IMR-90 (cell line): ENCODE results near the gene PACSIN2. TPM values are rescaled to one million over a fixed set of nuclear protein-coding genes. Genes with fewer than 3 reads are reported as not detected.
A peak's percentile ranks its signal among the peaks of the same experiment; 100 is the strongest.

Experiments
- ATAC-seq: fragments of 200-7000 bp; cut with Tn5 transposase; 2 replicates; pipeline ENCODE4 v1.9.1; 2020; ENCODE audit warnings: low read depth, mild to moderate bottlenecking, moderate library complexity
- BruUV-seq: library from RNA; stranded (reverse); fragments of 400-500 nt; replicated peaks from 2 replicates; lab custom pipeline; 2021; lab: Mats Ljungman, UMichigan
- CTCF ChIA-PET: fragments of 300-600 bp; formaldehyde crosslinking; extraction: SDS; loops from one replicate; lab custom pipeline; 2021; ENCODE audit warnings: antibody characterized with exemption; lab: Yijun Ruan, JAX
- POLR2A ChIA-PET: fragments of 300-600 bp; sonication (Branson Sonifier 250); formaldehyde crosslinking; loops from one replicate; lab custom pipeline; 2022; ENCODE audit warnings: antibody characterized with exemption; ENCODE audit not compliant: unreplicated experiment; lab: Charles Lee
- DNase-seq: peaks from one replicate; pipeline ENCODE4 v3.0.0; 2013
- H2AFZ ChIP-seq: replicated peaks from 2 replicates; pipeline ENCODE3; 2013; ENCODE audit warnings: low read length, mild to moderate bottlenecking; ENCODE audit not compliant: poor library complexity
- H2AK5ac ChIP-seq: 2 replicates; pipeline ENCODE4 v1.6.1; 2013; ENCODE audit warnings: low read depth, low read length, inconsistent platforms
- H2AK9ac ChIP-seq: replicated peaks from 2 replicates; pipeline ENCODE3; 2013; ENCODE audit warnings: mild to moderate bottlenecking, low read depth, low read length, moderate library complexity; ENCODE audit not compliant: poor library complexity
- H2BK120ac ChIP-seq: 2 replicates; pipeline ENCODE4 v1.6.1; 2013; ENCODE audit warnings: low read depth, low read length, inconsistent platforms
- H2BK15ac ChIP-seq: 3 replicates; pipeline ENCODE4 v1.6.1; 2013; ENCODE audit warnings: low read depth, low read length, inconsistent platforms
- H2BK20ac ChIP-seq: 2 replicates; pipeline ENCODE4 v1.6.1; 2013; ENCODE audit warnings: low read depth, mild to moderate bottlenecking, inconsistent platforms, low read length, moderate library complexity
- H2BK5ac ChIP-seq: 2 replicates; pipeline ENCODE4 v1.6.1; 2013; ENCODE audit warnings: mild to moderate bottlenecking, low read depth, low read length, inconsistent platforms; ENCODE audit not compliant: poor library complexity, severe bottlenecking
- H3K14ac ChIP-seq: replicated peaks from 2 replicates; pipeline ENCODE4 v1.6.1; 2013; ENCODE audit warnings: low read depth, low read length, inconsistent platforms
- H3K18ac ChIP-seq: 2 replicates; pipeline ENCODE4 v1.6.1; 2013; ENCODE audit warnings: low read depth, low read length, control low read depth
- H3K23ac ChIP-seq: 2 replicates; pipeline ENCODE4 v1.6.1; 2013; ENCODE audit warnings: low read depth, low read length, inconsistent platforms
- H3K27ac ChIP-seq: 2 replicates; pipeline ENCODE4 v1.5.1; 2013; ENCODE audit warnings: mild to moderate bottlenecking, control low read depth, low read length; ENCODE audit not compliant: insufficient read depth
- H3K27me3 ChIP-seq: 2 replicates; pipeline ENCODE4 v1.6.1; 2013; ENCODE audit warnings: low read length; ENCODE audit not compliant: control insufficient read depth, insufficient read depth
- H3K36me3 ChIP-seq: 2 replicates; pipeline ENCODE4 v1.6.1; 2013; ENCODE audit warnings: low read length, mixed read lengths; ENCODE audit not compliant: control insufficient read depth, insufficient read depth
- H3K4ac ChIP-seq: 2 replicates; pipeline ENCODE4 v1.6.1; 2013; ENCODE audit warnings: low read depth, low read length, inconsistent platforms
- H3K4me1 ChIP-seq: 2 replicates; pipeline ENCODE4 v1.6.1; 2013; ENCODE audit warnings: low read length, mixed read lengths; ENCODE audit not compliant: control insufficient read depth, insufficient read depth
- H3K4me2 ChIP-seq: 2 replicates; pipeline ENCODE4 v1.6.1; 2013; ENCODE audit warnings: low read depth, mild to moderate bottlenecking, control low read depth, low read length, moderate library complexity
- H3K4me3 ChIP-seq: 2 replicates; pipeline ENCODE4 v1.5.1; 2013; ENCODE audit warnings: low read depth, mild to moderate bottlenecking, control low read depth, low read length, moderate library complexity; ENCODE audit not compliant: insufficient read depth
- H3K56ac ChIP-seq: 2 replicates; pipeline ENCODE4 v1.6.1; 2013; ENCODE audit warnings: low read length, inconsistent platforms; ENCODE audit not compliant: insufficient read depth; ENCODE audit errors: extremely low read depth
- H3K79me1 ChIP-seq, 2 experiments: 2 replicates each; pipeline ENCODE4 v1.6.1; 2013; ENCODE audit warnings: low read length in 2 of 2, inconsistent platforms in 1 of 2, low read depth in 1 of 2
- H3K9ac ChIP-seq: 2 replicates; pipeline ENCODE4 v1.6.1; 2013; ENCODE audit warnings: low read depth, low read length, control low read depth
- H3K9me1 ChIP-seq: 2 replicates; pipeline ENCODE4 v1.6.1; 2013; ENCODE audit warnings: low read length, inconsistent platforms; ENCODE audit not compliant: insufficient read depth
- H3K9me3 ChIP-seq: 2 replicates; pipeline ENCODE4 v1.6.1; 2013; ENCODE audit warnings: low read length; ENCODE audit not compliant: control insufficient read depth, insufficient read depth
- H4K20me1 ChIP-seq: 2 replicates; pipeline ENCODE4 v1.6.1; 2013; ENCODE audit warnings: low read length, inconsistent platforms; ENCODE audit not compliant: insufficient read depth
- H4K5ac ChIP-seq: 2 replicates; pipeline ENCODE4 v1.6.1; 2013; ENCODE audit warnings: mild to moderate bottlenecking, low read depth, low read length, control low read depth
- H4K8ac ChIP-seq, 2 experiments: 2 replicates each; pipeline ENCODE4 v1.6.1; 2013; ENCODE audit warnings: low read depth in 2 of 2, low read length in 2 of 2, control low read depth in 1 of 2, inconsistent platforms in 1 of 2
- H4K91ac ChIP-seq: 2 replicates; pipeline ENCODE4 v1.6.1; 2013; ENCODE audit warnings: low read depth, low read length, inconsistent platforms; ENCODE audit not compliant: insufficient read depth
- CHD1 ChIP-seq: IDR thresholded peaks from 2 replicates; pipeline ENCODE4 v1.6.1; 2012; ENCODE audit warnings: low read depth, low read length, improper control_type of control experiment
- ELK1 ChIP-seq: fragments of 150-350 bp; IDR thresholded peaks from 2 replicates; pipeline ENCODE4 v1.6.1; 2016; ENCODE audit warnings: low read depth, mild to moderate bottlenecking, low read length, moderate library complexity, borderline replicate concordance
- MAZ ChIP-seq: IDR thresholded peaks from 2 replicates; pipeline ENCODE4 v1.6.1; 2012; ENCODE audit warnings: low read depth, mild to moderate bottlenecking, low read length, improper control_type of control experiment, moderate library complexity, borderline replicate concordance
- MXI1 ChIP-seq: IDR thresholded peaks from 2 replicates; pipeline ENCODE4 v1.6.1; 2012; ENCODE audit warnings: low read depth, mild to moderate bottlenecking, low read length, moderate library complexity, borderline replicate concordance
- NFE2L2 ChIP-seq: fragments of 150-350 bp; IDR thresholded peaks from 2 replicates; pipeline ENCODE4 v1.6.1; 2016; ENCODE audit warnings: low read depth, mild to moderate bottlenecking, low read length
- RAD21 ChIP-seq: IDR thresholded peaks from 2 replicates; pipeline ENCODE4 v1.6.1; 2012; ENCODE audit warnings: low read length, improper control_type of control experiment
- RCOR1 ChIP-seq: IDR thresholded peaks from 2 replicates; pipeline ENCODE4 v1.6.1; 2012; ENCODE audit warnings: mild to moderate bottlenecking, low read length, improper control_type of control experiment; ENCODE audit not compliant: insufficient replicate concordance
- SMC3 ChIP-seq: fragments of 150-350 bp; IDR thresholded peaks from 2 replicates; pipeline ENCODE4 v1.6.1; 2016; ENCODE audit warnings: low read depth, mild to moderate bottlenecking, antibody characterized with exemption, low read length, moderate library complexity
- WGBS, 2 experiments: methylation state at CpG; one replicate each; pipeline versions ENCODE4 v1.1.5 to v1.1.7; 2013; ENCODE audit warnings: missing lambda C conversion rate in 2 of 2; ENCODE audit not compliant: insufficient read length in 1 of 2; ENCODE audit errors: extremely low coverage in 2 of 2; 5-methylcytosine and 5-hydroxymethylcytosine counted together
- dilution Hi-C: fragments of 300-500 bp; cut with HindIII; formaldehyde crosslinking; loops from one replicate; pipeline ENCODE4 v1.14.3; 2018; ENCODE audit warnings: low sequenced_read_pairs; ENCODE audit not compliant: unreplicated experiment
- in situ Hi-C: fragments of 300-500 bp; cut with MboI; formaldehyde crosslinking; loops from 3 replicates; pipeline ENCODE4 v1.14.3; 2019; ENCODE audit warnings: low sequenced_read_pairs, inconsistent platforms, mixed read lengths
- intact Hi-C: fragments of 100-400 bp; cut with micrococcal nuclease; formaldehyde crosslinking; loops from 2 replicates; pipeline ENCODE4 v1.10.0; 2022
- polyA plus RNA-seq, 3 experiments: library from polyadenylated mRNA; depleted of rRNA; stranded (reverse); fragments of >200 nt; gene quantifications; 2 replicates each; pipeline ENCODE4 v1.2.3, GENCODE V29; 2012; ENCODE audit warnings: low replicate concordance in 1 of 3
- total RNA-seq: library from RNA; depleted of rRNA; stranded (reverse); fragments of >200 nt; gene quantifications from 2 replicates; pipeline ENCODE4 v1.2.3, GENCODE V29; 2012

Gene PACSIN2
- total and polyA plus RNA-seq, 2 of the 4 experiments (the other 2 are of a cell fraction), result 85.0 to 118 TPM

- TF ChIP-seq MXI1, result no peak
Measured at GRCh38 chr22:42842658-42843370, 172.1 kb downstream of the PACSIN2 start (continued).

GRCh38 chr22:42841444-42841843, 173.5 kb downstream of the PACSIN2 start:
- Histone ChIP-seq H3K4ac (peak overlapping the region; percentile 61; the same call in 1 of the 2 replicates), H3K36me3 (peaks cover 39% of the 10 kb centered on the region), H3K23ac (peak overlapping the region; percentile 50; the same call in 1 of the 2 replicates), H3K14ac (peak overlapping the region; percentile 64; the same call in 1 of the 2 replicates), H2BK5ac (peak overlapping the region; percentile 65), H4K91ac (peak overlapping the region; percentile 46), H3K56ac (no peak overlapping the region; the same call in 1 of the 2 replicates), H2AK9ac (peak overlapping the region; percentile 69), H3K4me1 (peaks cover 11% of the 10 kb centered on the region), H3K4me3 (no peak overlapping the region), H2AK5ac (peak overlapping the region; percentile 64; the same call in 1 of the 2 replicates), H4K8ac (peak overlapping the region in 1 of 2 experiments; percentile 74; a peak in 3 of 4 replicates), H3K9ac (no peak overlapping the region), H4K5ac (peak overlapping the region; percentile 10; the same call in 1 of the 2 replicates), H2BK20ac (peak overlapping the region; percentile 35; the same call in 1 of the 2 replicates), H3K9me1 (peaks cover 17% of the 10 kb centered on the region), H2BK120ac (no peak overlapping the region), H3K9me3 (no peaks in the 10 kb centered on the region), H3K4me2 (peak overlapping the region; percentile 4; the same call in 1 of the 2 replicates), H2AFZ (no peak overlapping the region), H3K27ac (no peak overlapping the region; the same call in 1 of the 2 replicates), H3K79me1 (peaks cover 48 to 79% of the 10 kb centered on the region in 2 experiments), H4K20me1 (peaks cover 33% of the 10 kb centered on the region), H2BK15ac (peak overlapping the region; percentile 18; the same call in 1 of the 3 replicates), H3K27me3 (no peaks in the 10 kb centered on the region), H3K18ac (peak overlapping the region; percentile 4; the same call in 1 of the 2 replicates)
- DNase-seq, result peak; percentile 74
- TF ChIP-seq RCOR1 (no peak), CHD1 (no peak), SMC3 (no peak), RAD21 (no peak), ELK1 (no peak), MAZ (no peak), NFE2L2 (no peak)
- CTCF ChIA-PET, result no interaction called here
- dilution Hi-C loops, result no loop called here
- POLR2A ChIA-PET, result interaction anchor here (0.6 kb wide), 1 partner anchor 314 kb away, joined by 3 read pairs; no protein-coding TSS in a partner anchor
- in situ Hi-C loops, result no loop called here
- BruUV-seq, result no TSS peak
- no CpG with 5 or more reads among the region's 3 CpGs for WGBS, 2 experiments
- intact Hi-C loops, result no loop called here
- ATAC-seq, result peak; percentile 91
